Stimulated activated CD8-positive, alpha-beta memory T cell treated with anti-CD3 and anti-CD28 coated beads, Interleukin-7, amount 100 ng/mL, for 24 hours (primary cell): ENCODE data around the gene REPIN1.

Source experiments
- DNase-seq: peaks from one replicate; pipeline ENCODE4 v3.0.0-alpha.2; 2020; ENCODE audit warnings: low read depth

The REPIN1 gene

GRCh38 chr7:150337179-150337578 is 31.4 kb upstream of the REPIN1 start:
- no peak for DNase-seq

- no peak for DNase-seq
Measured at GRCh38 chr7:150337659-150338081, 31.0 kb upstream of the REPIN1 start.

GRCh38 chr7:150338166-150338829 is 30.3 kb upstream of the REPIN1 start:
- DNase-seq: no peak

GRCh38 chr7:150339409-150339809 is 29.2 kb upstream of the REPIN1 start:
- no peak for DNase-seq

GRCh38 chr7:150340024-150340749 is 28.4 kb upstream of the REPIN1 start:
- DNase-seq: no peak

- no peak for DNase-seq
Measured at GRCh38 chr7:150340875-150341262, 27.8 kb upstream of the REPIN1 start.

GRCh38 chr7:150341263-150342120 is 27.1 kb upstream of the REPIN1 start, which contains the start of gene RARRES2:
Gene RARRES2, minus strand, starts transcription at chr7:150341629. Its CDS starts 1,020 bp downstream, at chr7:150340609.
- DNase-seq: no peak

- DNase-seq: no peak
Measured at GRCh38 chr7:150342121-150342408, 26.6 kb upstream of the REPIN1 start.

- DNase-seq: no peak
Measured at GRCh38 chr7:150343225-150343624, 25.4 kb upstream of the REPIN1 start.

GRCh38 chr7:150344299-150344698 is 24.3 kb upstream of the REPIN1 start:
- no peak for DNase-seq

- no peak for DNase-seq
Measured at GRCh38 chr7:150345012-150345411, 23.6 kb upstream of the REPIN1 start.

GRCh38 chr7:150346922-150347321 is 21.7 kb upstream of the REPIN1 start:
- no peak for DNase-seq

- no peak for DNase-seq
Measured at GRCh38 chr7:150351587-150352194, 16.9 kb upstream of the REPIN1 start.

GRCh38 chr7:150355666-150356059 is 13.0 kb upstream of the REPIN1 start:
- no peak for DNase-seq

- no peak for DNase-seq
Measured at GRCh38 chr7:150356265-150356897, 12.2 kb upstream of the REPIN1 start.

- no peak for DNase-seq
Measured at GRCh38 chr7:150357270-150357669, 11.4 kb upstream of the REPIN1 start.

GRCh38 chr7:150357771-150358427 is 10.7 kb upstream of the REPIN1 start:
- no peak for DNase-seq

- no peak for DNase-seq
Measured at GRCh38 chr7:150358433-150358832, 10.2 kb upstream of the REPIN1 start.

- DNase-seq: no peak
Measured at GRCh38 chr7:150358988-150359621, 9.5 kb upstream of the REPIN1 start.

GRCh38 chr7:150359622-150360362 is 8.8 kb upstream of the REPIN1 start:
- no peak for DNase-seq
